ENCODE results near the gene FRAS1.
A peak's percentile ranks its signal among the peaks of the same experiment; 100 is the strongest.
"Not testable (repeated sequence)": the region's sequence is repeated elsewhere in the genome, so short reads cannot be mapped to it uniquely, and the experiment has no call there.

The FRAS1 gene

DNA sequence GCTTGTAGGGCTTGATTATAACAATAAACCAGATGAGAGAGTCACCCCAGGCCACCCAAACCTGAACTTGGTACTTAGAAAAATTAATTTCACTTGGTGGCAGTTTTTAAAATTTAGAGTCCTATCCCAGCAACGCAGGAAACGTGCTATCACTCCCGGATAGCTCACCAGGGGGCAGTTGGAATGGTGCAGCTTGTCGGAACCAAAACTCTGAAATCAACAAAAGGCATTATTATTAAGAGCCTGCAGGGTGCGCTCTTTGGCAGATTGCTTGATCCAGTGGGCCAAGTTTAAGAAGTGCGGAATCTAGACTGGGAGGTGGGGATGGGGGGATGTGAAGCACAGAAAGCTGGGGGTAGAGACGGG lies 2.4 kb downstream of the FRAS1 start:
- peak; percentile 12 for DNase-seq

DNA sequence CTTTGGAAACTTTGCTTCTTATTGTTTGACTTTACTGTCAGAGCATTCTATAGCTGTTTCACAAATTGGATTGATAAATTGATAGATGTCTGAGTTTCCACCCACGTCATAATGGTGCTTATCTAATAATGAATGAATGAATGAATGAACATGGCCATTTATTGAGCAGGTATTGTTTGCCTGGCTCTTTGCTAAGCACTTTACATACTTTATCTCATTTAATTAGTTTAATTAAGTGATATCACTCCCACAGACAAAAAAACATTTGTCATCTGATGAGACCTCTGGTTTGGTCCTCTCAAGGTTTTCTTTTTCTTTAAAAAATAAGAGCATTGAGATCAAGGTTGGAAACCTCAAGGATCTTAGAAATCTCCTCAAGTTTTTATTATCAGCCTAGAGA lies 2.8 kb downstream of the FRAS1 start:
- no peak for DNase-seq

GRCh38 chr4:78061939-78062570 lies 4.9 kb downstream of the FRAS1 start:
- DNase-seq, result no peak

DNA sequence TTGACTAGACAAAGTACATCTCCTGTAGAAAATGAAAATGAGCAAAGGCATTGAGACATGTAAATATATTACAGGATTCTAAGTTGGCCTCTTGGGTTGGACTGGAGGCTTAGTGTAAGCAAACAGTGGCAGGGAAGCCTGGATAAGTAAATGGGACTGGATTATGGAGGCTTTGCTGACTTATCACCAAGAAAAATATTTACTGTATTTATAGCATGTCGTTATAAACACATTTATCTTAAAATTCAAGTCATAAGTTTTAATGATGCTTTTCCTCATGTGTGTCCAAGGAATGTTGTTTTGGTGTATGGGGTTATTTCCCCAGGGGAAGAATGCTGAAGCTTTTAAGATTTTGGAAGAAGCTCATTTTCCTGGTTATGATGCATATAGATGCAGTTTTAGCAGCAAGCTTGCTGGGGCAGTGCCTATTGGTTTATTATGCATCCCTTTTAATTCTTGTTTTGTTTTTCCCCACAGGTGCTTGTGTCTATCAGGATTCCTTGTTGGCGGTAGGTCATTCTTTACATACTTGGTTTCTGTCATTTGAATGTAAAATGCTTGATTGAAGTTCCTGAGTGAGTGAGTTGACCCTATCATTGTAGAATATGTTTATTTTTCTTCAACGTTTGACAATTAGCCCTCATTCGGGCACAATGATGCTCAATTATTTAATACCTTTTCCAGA lies 8.5 kb downstream of the FRAS1 start:
- no peak for DNase-seq

GRCh38 chr4:78068481-78068880 lies 11.4 kb downstream of the FRAS1 start:
- no peak for DNase-seq

DNA sequence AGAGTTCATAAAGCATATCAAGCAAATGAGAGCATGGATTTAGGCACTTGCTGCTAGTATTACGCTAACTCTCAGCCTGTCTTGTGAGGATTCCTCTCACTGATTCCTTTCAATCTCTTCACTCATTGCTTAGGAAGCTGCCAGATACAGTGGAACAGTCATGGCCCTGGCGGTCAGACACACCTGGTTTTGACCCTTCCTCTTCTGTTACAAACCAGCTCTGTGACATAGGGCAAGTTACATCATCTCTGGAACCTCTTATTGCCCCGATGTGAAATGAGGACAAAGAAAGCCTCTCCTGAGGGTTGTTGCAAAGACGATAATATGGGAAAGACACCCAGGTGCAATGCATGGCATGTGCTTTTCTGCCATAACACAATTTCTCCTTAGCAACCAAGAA lies 12.2 kb downstream of the FRAS1 start:
- no peak for DNase-seq

GRCh38 chr4:78069859-78070258 lies 12.7 kb downstream of the FRAS1 start:
- no peak for DNase-seq

DNA sequence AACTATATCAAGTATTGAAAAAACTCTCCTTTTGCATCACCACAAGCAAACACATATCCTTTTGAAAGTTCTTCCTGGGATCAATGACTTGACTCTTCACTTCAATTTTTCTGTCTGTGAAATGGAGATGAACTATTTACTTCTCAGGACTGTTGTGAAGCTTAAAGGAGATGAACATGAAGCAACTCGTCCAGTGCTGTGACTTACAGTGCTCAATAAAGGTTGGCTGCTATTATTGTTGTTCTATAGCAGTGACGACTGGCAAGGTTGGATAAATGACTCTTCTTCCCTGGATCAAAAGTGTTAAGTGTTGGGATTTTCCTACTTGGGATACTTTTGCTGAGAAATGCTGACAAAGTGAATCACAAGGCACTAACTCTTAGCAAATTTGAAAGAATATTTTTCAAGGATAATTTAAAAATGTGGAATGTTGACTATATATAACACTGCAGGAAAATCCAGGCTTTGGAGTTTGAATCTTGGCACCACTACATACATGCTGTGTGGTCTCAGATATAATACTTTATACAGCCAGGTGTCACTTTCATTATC lies 13.7 kb downstream of the FRAS1 start:
- no peak for DNase-seq

DNA sequence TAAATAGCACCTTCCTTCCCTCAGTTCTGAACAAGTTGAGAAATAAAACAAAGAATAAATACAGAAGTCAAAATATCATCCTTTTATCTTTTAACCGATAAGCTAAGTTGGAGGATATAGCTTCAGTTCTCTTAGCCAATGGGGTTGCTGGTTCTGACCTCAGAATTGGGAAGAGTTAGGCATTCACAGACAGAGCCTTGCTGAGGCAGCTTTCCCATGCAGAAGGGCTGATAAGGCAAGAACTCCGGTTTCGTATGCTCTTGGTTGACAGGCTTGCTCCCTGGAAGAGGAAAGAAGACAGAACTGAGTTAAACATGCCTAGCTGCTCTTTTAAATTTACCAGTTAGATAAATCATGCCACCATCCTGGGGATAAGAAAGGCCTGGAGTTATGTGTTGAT lies 17.6 kb downstream of the FRAS1 start:
- no peak for DNase-seq

DNA sequence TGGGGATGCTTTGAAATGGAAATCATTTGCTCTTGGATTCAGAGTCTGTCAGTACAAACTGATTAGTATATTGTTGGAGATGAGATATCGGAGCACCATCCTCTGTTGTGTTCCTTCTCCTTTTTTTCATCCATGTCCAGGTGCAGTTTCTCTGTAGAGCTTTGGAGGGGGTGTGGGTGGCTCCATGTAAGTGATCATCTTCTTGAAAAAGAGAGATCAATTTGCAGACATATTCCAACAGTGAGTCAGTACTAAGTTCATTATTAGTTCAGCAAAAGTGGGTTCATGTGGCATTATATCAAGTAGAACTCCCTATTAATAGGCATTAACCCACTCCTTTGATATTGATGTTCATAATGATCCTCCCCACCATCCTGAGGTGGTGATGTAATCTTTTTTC lies 18.9 kb downstream of the FRAS1 start:
- no peak for DNase-seq

DNA sequence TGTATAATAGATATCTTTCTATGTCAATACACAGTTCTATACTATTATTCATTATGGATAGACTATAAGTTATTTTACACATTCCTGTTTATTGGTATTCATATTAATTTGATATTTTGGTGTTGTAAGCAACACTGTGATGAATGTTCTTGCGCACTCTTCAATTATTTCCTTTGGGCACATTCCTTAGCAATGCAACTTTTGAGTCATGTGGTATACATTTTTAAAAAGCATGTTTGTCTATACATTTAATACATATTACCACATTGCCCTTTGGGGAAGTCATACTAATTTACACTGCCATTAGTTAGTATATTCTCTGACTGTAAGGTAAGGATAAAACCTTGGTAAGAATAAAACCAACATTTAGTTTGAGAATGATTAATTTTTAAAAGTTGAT lies 21.0 kb downstream of the FRAS1 start:
- DNase-seq, result no peak

DNA sequence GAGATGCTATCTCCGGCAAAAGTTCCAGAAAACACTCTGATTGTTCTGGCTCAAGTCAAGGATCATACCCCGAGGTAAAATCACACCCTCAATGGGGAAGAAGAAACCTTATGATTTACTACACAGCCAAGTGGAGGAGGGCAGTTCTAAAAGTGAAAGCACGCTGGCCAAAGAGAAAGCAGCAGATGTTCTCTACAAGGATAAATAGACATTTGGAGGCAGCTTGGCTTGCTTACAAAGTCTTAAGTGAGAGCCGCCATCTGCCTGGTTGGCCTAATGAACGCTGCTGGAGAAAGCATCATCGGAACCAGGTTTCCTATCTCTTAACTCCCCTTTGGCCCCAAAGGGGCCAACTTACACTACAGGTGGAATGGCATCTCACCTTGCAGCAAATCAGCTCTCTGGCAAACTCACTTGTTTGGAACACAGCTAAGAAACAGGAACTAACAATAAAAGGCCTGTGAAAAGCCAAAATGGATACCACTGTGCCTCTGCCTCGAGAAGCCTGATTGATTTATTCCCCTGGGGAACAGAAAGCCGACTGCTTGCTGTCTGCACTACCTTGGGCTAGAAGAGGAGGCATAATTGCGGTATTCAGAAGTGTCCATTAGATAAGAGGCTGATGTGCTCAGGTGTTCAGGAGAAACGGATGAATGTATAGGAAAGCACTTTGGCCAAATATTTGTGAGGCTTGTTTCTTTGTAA lies 22.8 kb downstream of the FRAS1 start:
- peak; percentile 34 for DNase-seq

DNA sequence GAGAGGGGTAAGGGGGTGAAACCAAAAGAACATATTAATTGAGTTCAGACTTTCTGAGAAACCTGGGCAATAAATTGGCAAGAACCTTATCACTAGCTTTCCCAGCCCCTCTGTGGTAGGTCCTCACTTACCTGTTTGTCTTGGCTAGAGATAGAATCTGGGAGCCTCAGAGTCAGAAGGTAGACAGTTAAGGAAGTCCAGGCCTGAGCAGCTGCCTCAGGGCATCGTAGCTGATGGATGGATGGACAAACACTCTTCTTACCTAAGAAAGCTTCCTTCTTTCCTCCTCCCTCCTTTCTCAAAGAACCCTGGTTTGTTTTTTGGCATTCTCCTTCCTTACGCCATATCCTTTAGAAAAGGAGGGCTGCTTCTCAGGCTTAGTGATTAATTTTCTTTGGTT lies 24.4 kb downstream of the FRAS1 start:
- DNase-seq, result no peak

DNA sequence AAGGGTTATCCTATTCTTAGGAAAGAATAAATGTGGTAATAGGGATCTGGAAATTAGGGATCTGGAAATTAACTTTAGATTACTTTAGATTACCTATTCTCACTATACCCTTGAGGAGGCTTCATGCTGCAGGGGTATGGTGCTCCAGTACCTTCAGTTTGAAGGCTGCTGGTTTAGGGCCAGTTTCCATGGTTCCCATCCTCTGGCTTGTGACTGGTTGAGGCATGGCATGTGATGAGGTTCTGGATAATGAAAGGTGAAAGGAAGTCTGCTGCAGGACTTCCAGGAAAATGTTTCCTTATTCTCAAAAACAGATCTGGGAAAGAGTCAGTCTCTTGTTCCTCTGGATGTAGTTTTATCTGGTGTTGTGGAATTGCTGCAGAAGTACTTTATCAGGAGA lies 25.9 kb downstream of the FRAS1 start:
- DNase-seq, result no peak

- DNase-seq, result no peak
Observed at GRCh38 chr4:78091534-78091933, 34.4 kb downstream of the FRAS1 start.

GRCh38 chr4:78092350-78092749 lies 35.2 kb downstream of the FRAS1 start:
- DNase-seq, result not testable (repeated sequence)

- DNase-seq, result no peak
Observed at GRCh38 chr4:78092850-78093249, 35.7 kb downstream of the FRAS1 start.

DNA sequence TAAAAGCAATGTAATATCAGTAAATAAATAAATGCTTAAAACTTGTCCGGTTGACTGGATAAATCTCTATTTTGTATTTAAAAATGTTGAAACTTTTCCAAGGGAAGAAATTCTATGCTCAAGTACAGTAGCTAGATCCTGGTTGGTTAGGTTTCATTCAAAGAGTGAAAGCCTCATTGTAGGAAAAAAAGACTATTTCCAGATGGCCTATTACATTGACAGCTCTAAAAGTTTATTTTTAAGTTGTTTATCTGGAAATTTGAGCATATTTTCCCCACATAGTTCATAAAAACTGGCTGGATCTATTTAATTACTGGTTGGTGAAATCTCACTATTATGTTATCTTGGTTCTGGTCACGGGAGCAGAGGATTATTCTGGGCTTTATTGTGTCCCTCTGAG lies 38.0 kb downstream of the FRAS1 start:
- no peak for DNase-seq

- no peak for DNase-seq
Observed at GRCh38 chr4:78099058-78099457, 41.9 kb downstream of the FRAS1 start.

DNA sequence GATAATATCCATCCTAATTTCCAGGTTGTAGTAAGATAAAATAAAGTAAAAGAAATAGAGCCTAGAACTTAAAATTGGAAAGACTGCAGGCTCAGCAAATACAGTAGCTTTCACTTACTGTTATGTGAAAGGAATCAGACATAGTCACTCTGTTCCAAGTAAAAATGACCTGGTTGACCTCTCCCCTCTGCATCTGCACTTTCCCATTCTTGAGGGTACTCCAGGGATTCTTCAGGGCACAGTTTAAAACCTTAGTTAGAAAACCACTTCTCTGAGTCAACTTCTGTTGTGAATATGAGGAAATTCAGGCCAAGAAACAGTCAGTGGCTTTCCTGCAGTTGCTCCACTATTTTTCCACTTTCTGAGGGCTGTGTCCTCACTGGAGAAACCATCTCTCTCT lies 42.9 kb downstream of the FRAS1 start:
- no peak for DNase-seq

DNA sequence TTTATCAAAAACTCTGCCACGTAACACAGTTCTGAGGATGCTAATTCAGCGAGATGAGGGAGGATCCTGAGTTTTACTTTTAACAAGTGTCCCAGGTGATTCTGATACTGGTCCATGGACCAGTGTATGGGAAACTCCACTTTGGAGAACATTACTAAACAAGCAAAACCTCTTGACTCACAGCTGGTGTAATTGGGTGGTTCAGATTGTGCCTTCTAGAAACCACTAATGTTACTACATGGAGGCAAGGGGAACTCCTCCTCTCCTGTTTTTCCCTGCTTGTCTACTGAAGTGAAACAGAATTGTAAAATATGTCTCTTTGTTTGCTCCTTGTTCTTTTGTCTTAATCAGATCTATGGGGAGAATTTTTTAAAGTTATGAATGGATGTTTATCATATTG lies 62.6 kb downstream of the FRAS1 start:
- DNase-seq, result no peak

DNA sequence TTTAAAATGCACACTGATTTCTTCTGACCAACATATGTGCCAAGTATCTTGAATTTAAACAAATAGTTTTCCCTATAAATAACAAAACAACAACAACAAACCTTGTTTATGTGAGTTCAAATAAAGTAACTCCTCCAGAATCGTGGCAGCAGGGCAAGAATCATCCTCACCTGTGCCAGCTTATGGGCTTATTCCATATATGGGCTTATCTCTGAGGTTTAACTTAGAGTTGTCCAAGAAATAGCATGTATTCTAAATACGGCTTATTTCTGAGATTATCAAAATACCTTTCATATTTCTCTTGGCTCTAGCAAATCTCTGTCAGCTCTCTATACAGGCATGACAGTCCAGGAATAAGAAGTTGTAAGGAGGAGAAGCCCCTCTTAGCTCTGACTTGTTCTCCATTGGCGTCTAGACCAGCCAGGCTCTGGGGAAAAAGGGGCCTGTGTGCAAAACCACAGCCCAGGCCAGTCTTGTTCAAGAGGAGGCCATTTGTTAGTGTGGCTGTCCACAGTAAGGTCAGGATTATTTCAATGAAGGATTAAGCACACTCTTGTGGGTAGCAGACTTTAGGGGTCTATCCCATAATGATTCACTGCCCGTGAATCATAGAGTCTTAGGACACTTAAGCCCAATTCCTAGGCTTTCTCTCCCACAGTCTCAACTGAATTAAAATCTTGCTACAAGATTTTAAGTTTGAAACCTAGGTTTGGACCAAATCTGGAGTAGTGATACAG lies 63.2 kb downstream of the FRAS1 start:
- no peak for DNase-seq

DNA sequence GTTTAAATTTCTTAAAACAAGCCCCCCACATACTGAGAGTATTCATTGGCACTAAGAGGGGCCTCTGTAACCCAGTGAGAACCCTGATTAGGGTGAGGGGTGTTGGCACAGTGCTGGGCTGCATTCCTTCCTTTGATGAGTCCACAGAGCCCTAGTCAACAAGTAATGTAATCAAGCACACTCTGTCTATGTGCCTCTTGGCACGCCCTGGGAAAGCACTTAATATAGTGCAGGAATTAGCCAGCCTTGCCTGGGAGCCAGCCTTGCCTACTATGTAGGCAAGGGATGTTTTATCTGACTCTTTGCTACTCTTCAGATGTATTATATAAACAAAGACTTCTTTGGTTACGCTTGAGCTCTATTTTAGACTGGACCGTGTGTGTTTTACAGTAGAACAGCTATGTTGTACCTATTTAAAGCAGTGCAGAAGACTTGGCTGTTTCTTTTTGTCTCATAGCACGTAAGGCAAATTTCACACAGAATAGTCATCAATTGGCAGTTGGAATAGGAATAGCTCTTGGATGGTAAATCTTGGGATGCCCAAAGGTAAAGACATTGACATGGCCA lies 64.3 kb downstream of the FRAS1 start:
- no peak for DNase-seq
